Measurements from ENCODE around the gene CELF2. TPM values are rescaled to one million over a fixed set of nuclear protein-coding genes. Genes with fewer than 3 reads are reported as not detected.

Gene CELF2
- total RNA-seq, 2 experiments from 2014 or later = 197 to 205 TPM

GRCh38 chr10:11206676-11207559, 189.2 kb downstream of the CELF2 start:
- Mint-ChIP-seq H3K4me1 (ENCODE audit: low read depth) (peaks cover 100% of the 10 kb centered on the region), H3K9me3 (no peaks in the 10 kb centered on the region), H3K4me3 (peak overlapping the region; percentile 61), H3K27ac (peak overlapping the region; percentile 81), H3K36me3 (ENCODE audit: low read depth) (peaks cover 99% of the 10 kb centered on the region), H3K27me3 (no peaks in the 10 kb centered on the region)
- H3K4me1 ChIP-seq (ENCODE audit: insufficient read depth, low read length) = peaks cover 86% of the 10 kb centered on the region
- H3K27me3 ChIP-seq (ENCODE audit: control insufficient read depth in 1 of 2, insufficient read depth in 2 of 2, low read length in 2 of 2) = no peaks in the 10 kb centered on the region
- H3K27ac ChIP-seq (ENCODE audit: low read depth in 1 of 2, low read length in 2 of 2) = no peak overlapping the region
- no peak for TF ChIP-seq CTCF (IDR thresholded peaks at IDR 0.05)
- intact Hi-C loops (cut with DNase I, micrococcal nuclease) = loop anchor here in 1 of 2 experiments (5.0 kb wide), 2 partner anchors 40 to 55 kb away; no protein-coding TSS in a partner anchor
- H3K36me3 ChIP-seq (ENCODE audit: insufficient read depth, low read length) = peaks cover 81% of the 10 kb centered on the region
- ATAC-seq (ENCODE audit: poor library complexity) (no peak), DNase-seq (no peak)
- ChIA-PET POLR2A (interaction anchor here (1.2 to 1.8 kb wide), 5 partner anchors 9 to 57 kb away, joined by 3 to 7 read pairs (median 3); no protein-coding TSS in a partner anchor), CTCF (interaction anchor here (0.8 to 1.7 kb wide), 5 partner anchors 11 to 93 kb away, joined by 3 to 5 read pairs (median 4); no protein-coding TSS in a partner anchor)
- no peaks in the 10 kb centered on the region for H3K9me3 ChIP-seq (ENCODE audit: control insufficient read depth in 1 of 2, insufficient read depth in 1 of 2, low read length in 2 of 2)
- no peak overlapping the region for H3K4me3 ChIP-seq (ENCODE audit: low read length)

GRCh38 chr10:11207560-11207844, 189.8 kb downstream of the CELF2 start:
- Histone ChIP-seq H3K4me1 (ENCODE audit: insufficient read depth, low read length) (peaks cover 88% of the 10 kb centered on the region), H3K36me3 (ENCODE audit: insufficient read depth, low read length) (peaks cover 81% of the 10 kb centered on the region), H3K4me3 (ENCODE audit: low read length) (no peak overlapping the region), H3K9me3 (ENCODE audit: control insufficient read depth in 1 of 2, insufficient read depth in 1 of 2, low read length in 2 of 2) (no peaks in the 10 kb centered on the region), H3K27ac (ENCODE audit: low read depth in 1 of 2, low read length in 2 of 2) (no peak overlapping the region), H3K27me3 (ENCODE audit: control insufficient read depth in 1 of 2, insufficient read depth in 2 of 2, low read length in 2 of 2) (no peaks in the 10 kb centered on the region)
- H3K9me3 Mint-ChIP-seq = no peaks in the 10 kb centered on the region
- H3K27me3 Mint-ChIP-seq = no peaks in the 10 kb centered on the region
- peak overlapping the region; percentile 81 for H3K27ac Mint-ChIP-seq
- H3K36me3 Mint-ChIP-seq (ENCODE audit: low read depth) = peaks cover 99% of the 10 kb centered on the region
- DNase-seq (no peak), ATAC-seq (ENCODE audit: poor library complexity) (no peak)
- H3K4me1 Mint-ChIP-seq (ENCODE audit: low read depth) = peaks cover 100% of the 10 kb centered on the region
- ChIA-PET CTCF (interaction anchor here (1.3 to 1.7 kb wide), 2 partner anchors 12 to 13 kb away, joined by 3 to 4 read pairs; no protein-coding TSS in a partner anchor), POLR2A (interaction anchor here (1.3 to 1.4 kb wide), 3 partner anchors 8 to 31 kb away, joined by 3 to 4 read pairs (median 3); no protein-coding TSS in a partner anchor)
- no peak for TF ChIP-seq CTCF (IDR thresholded peaks at IDR 0.05)
- H3K4me3 Mint-ChIP-seq = peak overlapping the region; percentile 82
- intact Hi-C loops (cut with DNase I, micrococcal nuclease) = loop anchor here in 1 of 2 experiments (5.0 kb wide), 2 partner anchors 40 to 55 kb away; no protein-coding TSS in a partner anchor

GRCh38 chr10:11208243-11208642, 190.6 kb downstream of the CELF2 start:
- no peak for DNase-seq

More at GRCh38 chr10:11208243-11208642, 190.6 kb downstream of the CELF2 start:
- peaks cover 88% of the 10 kb centered on the region for H3K4me1 ChIP-seq (ENCODE audit: insufficient read depth, low read length)
- H3K9me3 ChIP-seq (ENCODE audit: control insufficient read depth in 1 of 2, insufficient read depth in 1 of 2, low read length in 2 of 2) = no peaks in the 10 kb centered on the region
- no peaks in the 10 kb centered on the region for H3K27me3 ChIP-seq (ENCODE audit: control insufficient read depth in 1 of 2, insufficient read depth in 2 of 2, low read length in 2 of 2)
- ChIA-PET POLR2A (interaction anchor here (0.7 to 3.5 kb wide), 4 partner anchors 9 to 30 kb away, joined by 3 to 18 read pairs (median 3); no protein-coding TSS in a partner anchor), CTCF (no interaction called here)
- peaks cover 99% of the 10 kb centered on the region for H3K36me3 Mint-ChIP-seq (ENCODE audit: low read depth)
- peaks cover 80% of the 10 kb centered on the region for H3K36me3 ChIP-seq (ENCODE audit: insufficient read depth, low read length)
- peak overlapping the region in 1 of 2 donors; percentile 60 for H3K27ac ChIP-seq (ENCODE audit: low read depth in 1 of 2, low read length in 2 of 2)
- H3K4me1 Mint-ChIP-seq (ENCODE audit: low read depth) = peaks cover 100% of the 10 kb centered on the region
- peak overlapping the region; percentile 81 for H3K27ac Mint-ChIP-seq
- no peak overlapping the region for H3K4me3 ChIP-seq (ENCODE audit: low read length)
- ATAC-seq (ENCODE audit: poor library complexity) = no peak
- TF ChIP-seq CTCF (IDR thresholded peaks at IDR 0.05) = no peak
- H3K27me3 Mint-ChIP-seq = no peaks in the 10 kb centered on the region
- intact Hi-C loops (cut with DNase I, micrococcal nuclease) = loop anchor here in 1 of 2 experiments (5.0 kb wide), 2 partner anchors 41 to 54 kb away; no protein-coding TSS in a partner anchor
- H3K9me3 Mint-ChIP-seq = no peaks in the 10 kb centered on the region
- H3K4me3 Mint-ChIP-seq = peak overlapping the region; percentile 82
